Vagina (tissue), 2 donors: Measurements from ENCODE around the gene ADCY5. TPM values are rescaled to one million over a fixed set of nuclear protein-coding genes. Genes with fewer than 3 reads are reported as not detected.

Experiments used
- DNase-seq, 2 donors: peaks; one replicate each; pipeline ENCODE4 v3.0.0-alpha.2; 2017; ENCODE audit errors: extremely low spot score in 2 of 2
- H3K27ac ChIP-seq: fragments of 200-600 bp; sonication (generic); one replicate; pipeline ENCODE4 v1.5.1; 2019
- H3K27me3 ChIP-seq: fragments of 200-600 bp; sonication (generic); one replicate; pipeline ENCODE4 v1.5.1; 2019
- H3K36me3 ChIP-seq, 2 donors: fragments of 200-600 bp; sonication (generic); one replicate each; pipeline ENCODE4 v1.5.1; 2017 to 2019
- H3K4me1 ChIP-seq: fragments of 200-600 bp; sonication (generic); one replicate; pipeline ENCODE4 v1.5.1; 2019
- H3K4me3 ChIP-seq, 2 donors: fragments of 200-600 bp; sonication (generic); 1 replicate in 1 of 2; 2 replicates in 1 of 2; pipeline ENCODE4 v1.5.1; 2016 to 2019
- H3K9me3 ChIP-seq: fragments of 200-600 bp; sonication (generic); one replicate; pipeline ENCODE4 v1.5.1; 2019
- CTCF ChIP-seq, 3 experiments: fragments of 450-650 bp in 2 of 3; fragments of 200-600 bp in 1 of 3; sonication (generic) in 1 of 3; IDR thresholded peaks; one replicate each; pipeline ENCODE4 v1.5.1; 2017 to 2019; ENCODE audit warnings: antibody characterized with exemption in 3 of 3, mild to moderate bottlenecking in 2 of 3, moderate library complexity in 2 of 3
- POLR2A ChIP-seq, 2 donors: fragments of 450-650 bp; IDR thresholded peaks; one replicate each; pipeline ENCODE4 v1.6.1; 2017; ENCODE audit warnings: antibody characterized with exemption in 2 of 2, mild to moderate bottlenecking in 2 of 2, moderate library complexity in 2 of 2
- POLR2AphosphoS5 ChIP-seq, 2 donors: sonication (generic); formaldehyde crosslinking; IDR thresholded peaks; one replicate each; pipeline ENCODE4 v1.9.0; 2017; ENCODE audit warnings: antibody characterized with exemption in 2 of 2, mild to moderate bottlenecking in 2 of 2, low read depth in 1 of 2; ENCODE audit not compliant: insufficient read depth in 1 of 2
- intact Hi-C: fragments of 100-400 bp; cut with DNase I; formaldehyde crosslinking; loops from one replicate; pipeline ENCODE4 v1.15.1; 2023
- total RNA-seq: library from RNA; depleted of rRNA; stranded (reverse); fragments of >200 nt; gene quantifications from one replicate; pipeline ENCODE4 v1.2.3, GENCODE V29; 2016

Gene ADCY5
- total RNA-seq, 1 donor from 2014 or later = 16.7 TPM

GRCh38 chr3:123419181-123419849 lies 29.6 kb downstream of the ADCY5 start:
- TF ChIP-seq POLR2A (IDR thresholded peaks at IDR 0.05) = no peak
- TF ChIP-seq POLR2AphosphoS5 (IDR thresholded peaks at IDR 0.05; ENCODE audit: insufficient read depth in 1 of 2, low read depth in 1 of 2) = no peak
- TF ChIP-seq CTCF (IDR thresholded peaks at IDR 0.05) = no peak
- Histone ChIP-seq H3K36me3 (no peaks in the 10 kb centered on the region), H3K4me1 (peaks cover 9% of the 10 kb centered on the region), H3K27ac (no peak overlapping the region), H3K9me3 (no peaks in the 10 kb centered on the region), H3K27me3 (no peaks in the 10 kb centered on the region), H3K4me3 (no peak overlapping the region)
- DNase-seq = no peak
- intact Hi-C loops = no loop called here

- no peak overlapping the region for H3K4me3 ChIP-seq
- intact Hi-C loops = no loop called here
- peak overlapping the region; percentile 45 for H3K27ac ChIP-seq
Measured at GRCh38 chr3:123416647-123417046, 32.2 kb downstream of the ADCY5 start.

GRCh38 chr3:123416173-123416572 lies 32.7 kb downstream of the ADCY5 start:
- no peak overlapping the region for H3K4me3 ChIP-seq
- no peak for DNase-seq
- H3K36me3 ChIP-seq = no peaks in the 10 kb centered on the region
- H3K9me3 ChIP-seq = no peaks in the 10 kb centered on the region
- H3K27me3 ChIP-seq = no peaks in the 10 kb centered on the region
- no peak overlapping the region for H3K27ac ChIP-seq
- intact Hi-C loops = no loop called here
- H3K4me1 ChIP-seq = peaks cover 9% of the 10 kb centered on the region
- no peak for TF ChIP-seq POLR2A (IDR thresholded peaks at IDR 0.05)
- no peak for TF ChIP-seq CTCF (IDR thresholded peaks at IDR 0.05)
- peak in 1 of 2 donors; percentile 30 for TF ChIP-seq POLR2AphosphoS5 (IDR thresholded peaks at IDR 0.05; ENCODE audit: insufficient read depth in 1 of 2, low read depth in 1 of 2)

More at GRCh38 chr3:123416647-123417046, 32.2 kb downstream of the ADCY5 start:
- no peaks in the 10 kb centered on the region for H3K9me3 ChIP-seq
- no peak for DNase-seq
- TF ChIP-seq POLR2AphosphoS5 (IDR thresholded peaks at IDR 0.05; ENCODE audit: insufficient read depth in 1 of 2, low read depth in 1 of 2) = no peak
- no peak for TF ChIP-seq CTCF (IDR thresholded peaks at IDR 0.05)
- TF ChIP-seq POLR2A (IDR thresholded peaks at IDR 0.05) = no peak
- H3K27me3 ChIP-seq = no peaks in the 10 kb centered on the region
- peaks cover 8% of the 10 kb centered on the region for H3K4me1 ChIP-seq
- H3K36me3 ChIP-seq = no peaks in the 10 kb centered on the region

- H3K9me3 ChIP-seq = no peaks in the 10 kb centered on the region
- peaks cover 10% of the 10 kb centered on the region for H3K4me1 ChIP-seq
- H3K4me3 ChIP-seq = no peak overlapping the region
- TF ChIP-seq CTCF (IDR thresholded peaks at IDR 0.05) (no peak), POLR2AphosphoS5 (IDR thresholded peaks at IDR 0.05; ENCODE audit: insufficient read depth in 1 of 2, low read depth in 1 of 2) (no peak), POLR2A (IDR thresholded peaks at IDR 0.05) (no peak)
- no peaks in the 10 kb centered on the region for H3K27me3 ChIP-seq
- intact Hi-C loops = no loop called here
- peak overlapping the region; percentile 1 for H3K27ac ChIP-seq
- DNase-seq = no peak
- H3K36me3 ChIP-seq = no peaks in the 10 kb centered on the region
Measured at GRCh38 chr3:123414973-123415775, 33.7 kb downstream of the ADCY5 start.
